ENCODE data around the gene RAB15. TPM values are rescaled to one million over a fixed set of nuclear protein-coding genes. Genes with fewer than 3 reads are reported as not detected.

RAB15 gene
- total and polyA plus RNA-seq, 2 of the 8 experiments (the other 6 are each of a cell fraction or from before 2014, with no cell fraction given): 38.8 to 58.1 TPM

- TF ChIP-seq TAF7 (optimal IDR thresholded peaks at IDR 0.05; ENCODE audit: borderline replicate concordance, low read depth, low read length) (no peak), EP300 (IDR thresholded peaks at IDR 0.05; ENCODE audit: borderline replicate concordance in 1 of 2, low read depth in 2 of 2, low read length in 2 of 2) (no peak), CTBP2 (IDR thresholded peaks at IDR 0.05; ENCODE audit: borderline replicate concordance, insufficient read depth, insufficient read length, low read length) (no peak), CHD1 (IDR thresholded peaks at IDR 0.05; ENCODE audit: low read depth, low read length) (no peak)
These were observed 18.9 kb downstream of the RAB15 start (continued) for GRCh38 chr14:64953310-64953654.

All from H1 (cell line).